HEK293 (cell line): ENCODE data around the gene NR2F2.

Experiments
- ZBTB1 ChIP-seq: fragments of 450-650 bp; formaldehyde crosslinking; IDR thresholded peaks from 2 replicates; pipeline ENCODE4 v1.5.1; 2016; ENCODE audit warnings: missing biosample characterization, missing genetic modification characterization
- ZNF138 ChIP-seq: fragments of 450-650 bp; formaldehyde crosslinking; IDR thresholded peaks from 2 replicates; pipeline ENCODE4 v1.5.1; 2016; ENCODE audit warnings: missing biosample characterization, missing genetic modification characterization, borderline replicate concordance
- ZNF175 ChIP-seq: fragments of 450-650 bp; formaldehyde crosslinking; IDR thresholded peaks from 2 replicates; pipeline ENCODE4 v1.5.1; 2016; ENCODE audit warnings: missing biosample characterization, missing genetic modification characterization
- ZNF184 ChIP-seq: fragments of 450-650 bp; IDR thresholded peaks from 2 replicates; pipeline ENCODE4 v1.5.1; 2018; ENCODE audit warnings: missing biosample characterization, mild to moderate bottlenecking, missing genetic modification characterization
- ZNF354C ChIP-seq: fragments of 450-650 bp; formaldehyde crosslinking; IDR thresholded peaks from 2 replicates; pipeline ENCODE4 v1.5.1; 2016; ENCODE audit warnings: missing biosample characterization, missing genetic modification characterization, low read depth, borderline replicate concordance
- ZNF433 ChIP-seq: fragments of 450-650 bp; formaldehyde crosslinking; IDR thresholded peaks from 2 replicates; pipeline ENCODE4 v1.5.1; 2016; ENCODE audit warnings: missing biosample characterization, missing genetic modification characterization, low read depth
- ZNF658 ChIP-seq: fragments of 450-650 bp; formaldehyde crosslinking; IDR thresholded peaks from 2 replicates; pipeline ENCODE4; 2016; ENCODE audit warnings: missing biosample characterization, missing genetic modification characterization
- ZNF670 ChIP-seq: fragments of 450-650 bp; formaldehyde crosslinking; IDR thresholded peaks from 2 replicates; pipeline ENCODE4 v1.5.1; 2016; ENCODE audit warnings: missing biosample characterization, missing genetic modification characterization, low read depth
- ZNF777 ChIP-seq: fragments of 450-650 bp; formaldehyde crosslinking; IDR thresholded peaks from 2 replicates; pipeline ENCODE4 v1.5.1; 2017; ENCODE audit warnings: missing biosample characterization, missing genetic modification characterization, borderline replicate concordance
- TF ChIP-seq, protein P1 (sequence below): fragments of 450-650 bp; formaldehyde crosslinking; IDR thresholded peaks from 2 replicates; pipeline ENCODE4 v1.5.1; 2016; ENCODE audit warnings: missing biosample characterization, missing genetic modification characterization
- TF ChIP-seq, protein P2 (sequence below): fragments of 450-650 bp; formaldehyde crosslinking; IDR thresholded peaks from 2 replicates; pipeline ENCODE4 v1.5.1; 2017; ENCODE audit warnings: missing biosample characterization, missing genetic modification characterization
- TF ChIP-seq, protein P3 (sequence below): fragments of 450-650 bp; formaldehyde crosslinking; IDR thresholded peaks from 2 replicates; pipeline ENCODE4 v1.5.1; 2016; ENCODE audit warnings: missing biosample characterization, missing genetic modification characterization

DNA sequence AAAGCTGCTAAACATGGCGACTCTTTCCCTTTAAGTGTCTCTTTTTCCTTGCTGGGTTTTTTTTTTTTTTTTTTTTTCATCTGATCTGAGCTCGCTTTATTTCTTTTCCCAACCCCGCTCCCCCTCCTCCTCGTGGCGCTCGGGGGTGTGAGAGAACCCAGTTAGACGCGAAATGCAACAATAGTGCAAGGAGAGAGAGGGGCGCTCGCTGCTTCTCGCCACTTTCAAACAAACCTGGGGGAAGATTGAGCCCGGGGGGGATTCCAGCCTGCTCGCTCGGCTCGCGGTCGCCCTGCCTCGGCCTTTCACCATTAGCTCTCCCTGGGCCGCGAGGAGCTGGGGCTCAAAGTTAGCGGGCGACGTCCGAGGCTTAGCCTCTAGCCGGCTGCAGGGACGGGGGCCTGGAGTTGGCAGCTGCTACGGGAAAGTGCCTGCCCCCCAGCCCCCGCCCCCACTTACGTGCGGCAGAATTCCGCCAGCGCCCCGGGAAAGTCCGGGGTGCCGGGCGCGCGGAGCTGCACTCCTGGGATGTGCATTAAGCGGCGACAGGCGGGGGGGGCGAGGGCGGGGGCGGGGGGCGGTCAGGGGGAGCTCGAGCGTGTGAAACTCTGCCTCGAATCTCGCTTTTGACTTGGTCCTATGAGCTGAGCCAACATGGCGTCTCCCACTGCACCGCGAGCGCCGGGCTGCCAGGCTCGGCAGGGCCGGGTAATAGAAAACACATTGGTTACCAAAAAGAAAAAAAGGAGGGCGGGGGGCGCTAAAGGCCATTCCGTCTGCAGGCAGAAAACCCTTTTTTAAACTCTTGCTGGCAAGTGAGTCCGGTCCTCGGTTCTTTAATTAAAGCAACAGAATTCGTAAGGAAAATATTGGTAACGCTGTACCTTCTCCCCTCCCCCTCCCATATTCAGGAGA lies 10.4 kb downstream of the NR2F2 start:
- TF ChIP-seq, protein P1, sequence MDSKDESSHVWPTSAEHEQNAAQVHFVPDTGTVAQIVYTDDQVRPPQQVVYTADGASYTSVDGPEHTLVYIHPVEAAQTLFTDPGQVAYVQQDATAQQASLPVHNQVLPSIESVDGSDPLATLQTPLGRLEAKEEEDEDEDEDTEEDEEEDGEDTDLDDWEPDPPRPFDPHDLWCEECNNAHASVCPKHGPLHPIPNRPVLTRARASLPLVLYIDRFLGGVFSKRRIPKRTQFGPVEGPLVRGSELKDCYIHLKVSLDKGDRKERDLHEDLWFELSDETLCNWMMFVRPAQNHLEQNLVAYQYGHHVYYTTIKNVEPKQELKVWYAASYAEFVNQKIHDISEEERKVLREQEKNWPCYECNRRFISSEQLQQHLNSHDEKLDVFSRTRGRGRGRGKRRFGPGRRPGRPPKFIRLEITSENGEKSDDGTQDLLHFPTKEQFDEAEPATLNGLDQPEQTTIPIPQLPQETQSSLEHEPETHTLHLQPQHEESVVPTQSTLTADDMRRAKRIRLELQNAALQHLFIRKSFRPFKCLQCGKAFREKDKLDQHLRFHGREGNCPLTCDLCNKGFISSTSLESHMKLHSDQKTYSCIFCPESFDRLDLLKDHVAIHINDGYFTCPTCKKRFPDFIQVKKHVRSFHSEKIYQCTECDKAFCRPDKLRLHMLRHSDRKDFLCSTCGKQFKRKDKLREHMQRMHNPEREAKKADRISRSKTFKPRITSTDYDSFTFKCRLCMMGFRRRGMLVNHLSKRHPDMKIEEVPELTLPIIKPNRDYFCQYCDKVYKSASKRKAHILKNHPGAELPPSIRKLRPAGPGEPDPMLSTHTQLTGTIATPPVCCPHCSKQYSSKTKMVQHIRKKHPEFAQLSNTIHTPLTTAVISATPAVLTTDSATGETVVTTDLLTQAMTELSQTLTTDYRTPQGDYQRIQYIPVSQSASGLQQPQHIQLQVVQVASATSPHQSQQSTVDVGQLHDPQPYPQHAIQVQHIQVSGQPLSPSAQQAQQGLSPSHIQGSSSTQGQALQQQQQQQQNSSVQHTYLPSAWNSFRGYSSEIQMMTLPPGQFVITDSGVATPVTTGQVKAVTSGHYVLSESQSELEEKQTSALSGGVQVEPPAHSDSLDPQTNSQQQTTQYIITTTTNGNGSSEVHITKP (tag by site-specific recombination), result peak; percentile 84
- no peak for TF ChIP-seq ZNF433 (tag by site-specific recombination)
- no peak for TF ChIP-seq ZNF777 (tag by site-specific recombination)
- TF ChIP-seq, protein P2, sequence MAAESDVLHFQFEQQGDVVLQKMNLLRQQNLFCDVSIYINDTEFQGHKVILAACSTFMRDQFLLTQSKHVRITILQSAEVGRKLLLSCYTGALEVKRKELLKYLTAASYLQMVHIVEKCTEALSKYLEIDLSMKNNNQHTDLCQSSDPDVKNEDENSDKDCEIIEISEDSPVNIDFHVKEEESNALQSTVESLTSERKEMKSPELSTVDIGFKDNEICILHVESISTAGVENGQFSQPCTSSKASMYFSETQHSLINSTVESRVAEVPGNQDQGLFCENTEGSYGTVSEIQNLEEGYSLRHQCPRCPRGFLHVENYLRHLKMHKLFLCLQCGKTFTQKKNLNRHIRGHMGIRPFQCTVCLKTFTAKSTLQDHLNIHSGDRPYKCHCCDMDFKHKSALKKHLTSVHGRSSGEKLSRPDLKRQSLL (tag by site-specific recombination), result no peak
- TF ChIP-seq, protein P3, sequence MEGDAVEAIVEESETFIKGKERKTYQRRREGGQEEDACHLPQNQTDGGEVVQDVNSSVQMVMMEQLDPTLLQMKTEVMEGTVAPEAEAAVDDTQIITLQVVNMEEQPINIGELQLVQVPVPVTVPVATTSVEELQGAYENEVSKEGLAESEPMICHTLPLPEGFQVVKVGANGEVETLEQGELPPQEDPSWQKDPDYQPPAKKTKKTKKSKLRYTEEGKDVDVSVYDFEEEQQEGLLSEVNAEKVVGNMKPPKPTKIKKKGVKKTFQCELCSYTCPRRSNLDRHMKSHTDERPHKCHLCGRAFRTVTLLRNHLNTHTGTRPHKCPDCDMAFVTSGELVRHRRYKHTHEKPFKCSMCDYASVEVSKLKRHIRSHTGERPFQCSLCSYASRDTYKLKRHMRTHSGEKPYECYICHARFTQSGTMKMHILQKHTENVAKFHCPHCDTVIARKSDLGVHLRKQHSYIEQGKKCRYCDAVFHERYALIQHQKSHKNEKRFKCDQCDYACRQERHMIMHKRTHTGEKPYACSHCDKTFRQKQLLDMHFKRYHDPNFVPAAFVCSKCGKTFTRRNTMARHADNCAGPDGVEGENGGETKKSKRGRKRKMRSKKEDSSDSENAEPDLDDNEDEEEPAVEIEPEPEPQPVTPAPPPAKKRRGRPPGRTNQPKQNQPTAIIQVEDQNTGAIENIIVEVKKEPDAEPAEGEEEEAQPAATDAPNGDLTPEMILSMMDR (tag by site-specific recombination), result peak; percentile 58
- no peak for TF ChIP-seq ZNF658 (tag by site-specific recombination)
- TF ChIP-seq ZNF138 (tag by site-specific recombination), result no peak
- no peak for TF ChIP-seq ZBTB1 (tag by site-specific recombination)
- no peak for TF ChIP-seq ZNF670 (tag by site-specific recombination)
- TF ChIP-seq ZNF175 (tag by site-specific recombination), result no peak
- TF ChIP-seq ZNF184 (tag by site-specific recombination), result no peak
- TF ChIP-seq ZNF354C (tag by site-specific recombination), result no peak
